NCI-H1092 treated with DMSO at 0.1 percent for 48 hours (cell line): Measurements from ENCODE around the gene BNIPL.

Source experiments
- DNase-seq: peaks from one replicate; lab custom pipeline; 2025; lab: John Stamatoyannopoulos, UW

The BNIPL gene, protein sequence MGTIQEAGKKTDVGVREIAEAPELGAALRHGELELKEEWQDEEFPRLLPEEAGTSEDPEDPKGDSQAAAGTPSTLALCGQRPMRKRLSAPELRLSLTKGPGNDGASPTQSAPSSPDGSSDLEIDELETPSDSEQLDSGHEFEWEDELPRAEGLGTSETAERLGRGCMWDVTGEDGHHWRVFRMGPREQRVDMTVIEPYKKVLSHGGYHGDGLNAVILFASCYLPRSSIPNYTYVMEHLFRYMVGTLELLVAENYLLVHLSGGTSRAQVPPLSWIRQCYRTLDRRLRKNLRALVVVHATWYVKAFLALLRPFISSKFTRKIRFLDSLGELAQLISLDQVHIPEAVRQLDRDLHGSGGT

GRCh38 chr1:151036356-151036755 lies at the start of gene BNIPL:
Gene BNIPL, plus strand, starts transcription at chr1:151036586. Its CDS starts 140 bp downstream, at chr1:151036726.
- no peak for DNase-seq

DNA sequence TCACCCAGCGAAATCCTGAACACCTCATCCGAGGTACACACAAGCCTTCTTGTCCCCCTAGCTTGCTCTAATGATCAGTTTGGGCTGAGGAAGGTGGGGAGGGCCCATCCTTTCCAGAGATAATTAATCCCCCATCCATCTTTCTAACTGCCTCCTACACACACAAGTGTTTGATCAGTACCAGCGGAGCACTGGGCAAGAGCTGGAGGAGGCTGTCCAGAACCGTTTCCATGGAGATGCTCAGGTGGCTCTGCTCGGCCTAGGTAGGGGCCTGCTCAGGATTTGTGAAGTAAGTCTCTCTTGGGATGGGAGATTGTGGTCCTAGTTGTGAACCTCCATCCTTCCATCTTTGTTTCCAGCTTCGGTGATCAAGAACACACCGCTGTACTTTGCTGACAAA lies 48.5 kb upstream of the BNIPL start:
- peak; percentile 41 for DNase-seq

DNA sequence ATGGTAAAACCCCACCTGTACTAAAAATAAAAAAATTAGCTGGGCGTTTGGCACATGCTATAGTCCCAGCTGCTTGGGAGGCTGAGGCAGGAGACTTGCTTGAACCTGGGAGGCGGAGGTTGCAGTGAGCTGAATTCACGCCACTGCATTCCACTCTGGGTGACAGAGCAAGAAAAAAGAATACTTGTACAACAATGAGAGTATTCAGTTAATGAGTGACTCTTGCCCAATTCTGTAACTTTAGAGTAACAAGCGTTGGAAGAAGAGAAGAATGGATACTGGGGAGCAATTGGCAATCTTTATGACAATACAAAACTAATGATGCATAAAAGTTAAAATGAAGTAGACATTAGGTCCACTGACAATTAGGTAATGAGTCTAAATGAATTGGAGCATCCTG lies 43.8 kb upstream of the BNIPL start:
- DNase-seq = no peak

DNA sequence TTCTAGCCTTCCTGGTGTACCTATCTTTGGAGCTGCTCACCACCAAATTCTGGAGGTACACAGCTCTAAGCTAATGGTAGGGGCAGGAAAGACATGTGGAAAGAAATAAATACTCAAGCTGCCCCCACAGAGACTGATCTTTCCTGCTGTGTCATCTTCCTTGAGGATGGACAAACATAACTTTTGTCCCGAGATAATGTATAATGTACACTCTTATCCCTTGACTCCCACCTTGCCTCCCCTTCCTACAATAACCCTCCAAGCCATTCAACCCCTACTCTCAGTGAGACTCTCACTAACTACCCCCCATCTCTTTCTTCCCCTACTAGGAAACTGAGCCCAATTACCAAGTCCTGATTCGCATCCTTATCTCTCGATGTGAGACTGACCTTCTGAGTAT lies 42.1 kb upstream of the BNIPL start:
- no peak for DNase-seq

DNA sequence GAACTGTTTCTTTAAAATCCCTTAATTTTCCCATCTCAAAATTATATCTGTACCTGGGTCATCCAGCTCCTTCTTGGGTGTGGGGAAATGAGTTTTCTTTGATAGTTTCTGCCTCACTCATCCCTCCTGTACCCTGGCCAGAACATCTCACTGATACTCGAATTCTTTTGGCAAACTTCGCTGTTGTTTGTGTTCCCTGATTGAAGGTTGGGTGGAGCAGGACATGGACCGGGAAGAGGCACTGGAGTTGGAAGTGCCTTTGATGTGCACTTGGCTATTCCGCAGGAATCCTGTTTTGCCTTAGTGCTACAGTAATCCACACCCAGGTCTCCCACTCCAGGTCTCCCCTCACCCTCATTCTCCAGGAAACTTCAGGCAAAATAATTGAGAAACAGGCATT lies 40.9 kb upstream of the BNIPL start:
- DNase-seq = no peak

DNA sequence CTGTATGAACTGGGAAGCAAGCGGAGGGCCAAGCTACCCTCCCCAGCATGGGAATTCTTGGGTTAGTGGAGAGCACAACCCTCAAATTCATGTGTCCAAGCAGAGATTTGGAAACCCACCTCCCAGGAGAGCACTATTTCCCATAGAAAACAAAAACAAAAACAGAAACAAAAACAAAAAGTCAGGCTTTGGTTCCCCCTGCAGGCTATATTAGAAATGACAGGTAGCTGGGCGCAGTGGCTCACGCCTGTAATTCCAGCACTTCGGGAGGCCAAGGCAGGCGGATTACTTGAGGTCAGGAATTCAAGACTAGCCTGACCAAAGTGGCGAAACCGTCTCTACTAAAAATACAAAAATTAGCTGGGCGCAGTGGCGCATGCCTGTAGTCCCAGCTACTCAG lies 40.5 kb upstream of the BNIPL start:
- no peak for DNase-seq

GRCh38 chr1:150997126-150997872 lies 39.1 kb upstream of the BNIPL start:
- no peak for DNase-seq

DNA sequence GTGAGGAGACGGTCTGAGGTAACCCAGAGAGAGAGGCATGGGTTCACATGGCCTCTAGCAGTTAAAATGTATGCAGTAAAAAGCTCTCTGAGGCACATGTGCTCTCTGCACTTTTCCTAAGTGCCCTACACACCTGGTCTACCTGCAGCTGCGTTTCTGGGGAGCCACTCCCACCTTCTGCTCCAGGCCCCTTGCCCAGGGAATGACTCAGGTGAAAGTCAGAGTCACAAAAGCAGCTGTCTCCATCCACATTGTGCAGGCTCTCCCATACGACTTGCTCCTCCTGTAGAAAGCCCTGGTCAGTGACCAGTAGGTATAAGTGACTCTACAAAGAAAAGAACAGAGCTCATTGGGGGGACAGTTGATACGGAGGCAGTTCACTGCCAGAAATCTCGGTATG lies 38.4 kb upstream of the BNIPL start:
- no peak for DNase-seq

DNA sequence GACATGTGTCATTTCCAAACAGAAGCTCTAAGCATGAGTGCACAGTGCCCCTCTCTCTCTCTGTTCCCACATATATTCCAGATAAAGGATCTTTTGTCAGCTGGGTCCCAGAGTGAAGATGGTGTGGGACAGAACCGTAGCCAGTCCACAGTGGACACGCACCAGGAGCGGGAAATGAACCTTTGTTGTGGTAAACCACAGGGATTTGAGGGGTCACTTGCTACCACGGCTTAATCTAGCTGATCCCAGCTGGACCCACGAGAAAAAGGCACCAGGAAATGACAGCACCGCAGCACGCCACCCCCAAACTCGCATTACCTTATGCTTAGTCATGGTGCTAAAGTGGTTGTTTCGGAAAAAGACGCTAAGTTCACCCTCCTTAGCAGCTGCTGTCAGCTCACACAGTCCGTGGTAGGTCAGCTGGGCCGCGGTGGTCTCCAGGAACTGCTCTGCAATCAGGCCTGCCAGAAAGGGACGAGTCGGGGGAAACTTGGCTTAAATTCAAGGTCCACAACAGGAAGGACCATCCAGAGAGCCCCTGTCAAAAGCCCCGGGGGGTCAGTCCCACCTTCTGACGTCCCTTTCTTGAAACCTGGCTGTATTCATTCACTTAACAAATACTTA lies 37.2 kb upstream of the BNIPL start:
- DNase-seq = no peak

GRCh38 chr1:150999926-151000325 lies 36.5 kb upstream of the BNIPL start:
- DNase-seq = no peak

GRCh38 chr1:151000408-151000807 lies 36.0 kb upstream of the BNIPL start:
- no peak for DNase-seq

DNA sequence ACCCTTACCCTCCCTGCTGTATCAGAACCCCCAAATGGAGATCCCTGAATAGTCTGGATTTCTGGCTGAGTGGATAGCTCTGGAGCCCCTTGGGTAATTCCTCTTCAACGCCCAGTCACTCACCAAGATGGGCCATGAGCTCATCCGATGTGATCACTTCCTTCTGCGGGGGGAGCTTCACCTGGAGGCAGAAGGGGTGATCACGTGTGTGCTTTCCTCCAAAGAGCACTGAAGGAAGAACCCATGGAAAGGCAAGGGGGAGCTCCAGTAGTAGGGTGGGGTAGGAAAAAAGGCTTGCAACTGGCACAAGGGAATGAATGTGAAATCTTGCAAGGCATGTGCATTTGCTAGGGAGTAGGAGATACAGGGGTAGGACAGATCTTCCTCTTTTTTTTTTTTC lies 34.8 kb upstream of the BNIPL start:
- DNase-seq = no peak

DNA sequence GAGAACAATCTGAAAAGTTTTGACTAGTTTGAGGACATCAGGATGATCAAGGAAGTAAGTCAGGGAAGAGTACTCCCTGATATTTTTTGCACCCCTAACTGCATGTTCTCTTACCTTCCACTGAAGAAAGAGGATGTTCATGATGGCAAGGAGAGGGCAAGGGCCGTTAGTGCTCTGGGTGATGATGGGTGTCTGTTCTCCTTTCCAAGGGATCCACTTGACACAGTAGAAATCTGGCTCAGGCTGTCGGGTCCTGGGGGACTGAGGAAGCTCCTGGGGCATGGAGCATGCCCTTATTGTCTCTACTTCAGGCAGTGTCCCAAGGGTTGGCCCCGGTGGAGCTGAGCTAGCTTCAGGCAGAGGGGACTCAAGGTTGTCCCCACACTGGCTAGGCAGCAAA lies 34.3 kb upstream of the BNIPL start:
- DNase-seq = no peak

- DNase-seq = no peak
Measured at GRCh38 chr1:151002611-151003010, 33.8 kb upstream of the BNIPL start.

GRCh38 chr1:151003180-151003579 lies 33.2 kb upstream of the BNIPL start:
- DNase-seq = no peak

GRCh38 chr1:151005729-151006319 lies 30.6 kb upstream of the BNIPL start:
- no peak for DNase-seq

DNA sequence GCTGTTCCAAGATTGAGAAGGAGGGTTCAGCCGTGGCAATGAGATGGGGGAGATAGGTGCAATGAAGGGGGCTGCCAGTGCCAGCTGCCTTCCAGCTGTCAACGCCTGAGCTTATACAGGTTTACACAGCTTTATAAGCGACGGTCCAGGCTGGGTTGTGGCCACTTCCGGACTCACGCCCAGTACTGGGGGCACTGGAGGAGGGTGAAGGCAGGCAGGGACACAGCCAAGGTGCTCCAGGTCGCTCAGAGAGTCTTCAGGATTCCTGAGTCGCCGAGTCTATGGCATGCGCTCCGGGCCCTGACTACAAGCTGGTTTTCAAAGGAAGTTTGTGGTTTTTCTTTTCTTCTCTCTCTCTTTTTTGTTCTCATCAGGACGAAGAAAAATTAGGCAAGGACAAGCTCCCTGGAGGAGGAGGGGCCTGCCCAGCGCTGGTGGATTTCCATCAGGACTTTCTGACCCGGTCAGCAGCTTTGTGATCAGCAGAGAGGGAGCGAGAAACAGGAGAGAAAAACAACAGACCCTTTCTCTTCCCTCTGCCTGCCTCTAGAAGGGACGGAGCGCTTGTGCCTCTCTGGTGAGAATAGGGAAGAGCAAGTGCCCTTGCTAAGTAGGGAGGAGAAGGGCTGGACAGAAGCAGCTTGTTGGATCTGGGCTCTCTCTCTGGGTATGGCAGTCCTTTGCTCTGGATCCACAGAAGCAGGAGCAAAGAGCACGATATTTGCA lies 29.9 kb upstream of the BNIPL start, which contains the start of gene MINDY1:
Gene MINDY1, minus strand, starts transcription at position 576 of the 726 bp plus-strand sequence. CDS start 4,285 bp downstream, outside the sequence.
- peak; percentile 92 for DNase-seq

GRCh38 chr1:151007853-151008243 lies 28.5 kb upstream of the BNIPL start:
- DNase-seq = no peak

DNA sequence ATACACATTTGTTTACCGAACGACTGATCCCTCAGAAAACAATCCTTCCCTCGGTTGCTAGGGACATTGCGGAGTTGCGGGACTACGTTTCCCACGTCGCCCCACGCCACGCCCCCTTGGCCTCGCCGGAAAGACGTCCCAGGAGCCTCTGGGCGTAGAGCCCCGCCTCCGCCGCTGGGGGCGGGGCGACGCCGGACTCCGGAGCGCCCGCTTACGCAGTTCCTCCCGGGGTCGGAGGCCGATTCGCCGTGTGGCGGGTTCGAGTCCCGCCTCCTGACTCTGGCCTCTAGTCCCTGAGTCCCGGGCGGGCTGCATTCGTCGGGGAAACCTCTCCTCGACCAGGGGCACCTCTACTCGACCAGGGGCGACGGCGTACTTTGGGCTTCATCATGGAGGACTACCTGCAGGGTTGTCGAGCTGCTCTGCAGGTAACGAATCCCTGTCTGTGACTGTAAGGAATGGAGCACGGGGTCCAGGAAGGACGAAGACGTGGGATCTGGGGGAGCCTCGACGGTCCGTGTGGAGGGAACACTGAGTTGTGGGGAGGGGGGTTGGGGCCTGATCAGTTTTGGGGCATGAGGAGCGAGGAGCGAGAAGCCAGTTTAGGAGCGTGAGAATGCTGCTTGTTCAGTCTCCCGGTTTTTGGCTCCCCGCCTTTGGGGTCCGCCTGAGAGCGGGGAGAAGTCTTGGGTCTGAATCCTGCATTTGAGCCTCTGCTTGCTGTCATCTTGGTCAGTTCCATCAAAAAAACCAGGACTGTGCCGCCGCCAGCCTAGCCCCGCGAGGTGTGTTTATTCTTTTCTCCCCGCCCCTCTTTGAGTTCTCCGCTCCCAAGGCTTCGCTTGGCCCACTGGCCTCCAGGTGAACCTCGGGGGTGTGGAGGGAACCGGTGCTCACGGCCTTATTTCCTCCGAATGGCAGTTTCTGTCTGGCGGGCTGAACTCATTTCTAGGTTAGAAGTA lies 27.9 kb upstream of the BNIPL start, which contains the start of gene PRUNE1:
Gene PRUNE1, plus strand, starts transcription at position 206 of the 962 bp plus-strand sequence. Its CDS starts 184 bp downstream, at position 390.
- peak; percentile 97 for DNase-seq

DNA sequence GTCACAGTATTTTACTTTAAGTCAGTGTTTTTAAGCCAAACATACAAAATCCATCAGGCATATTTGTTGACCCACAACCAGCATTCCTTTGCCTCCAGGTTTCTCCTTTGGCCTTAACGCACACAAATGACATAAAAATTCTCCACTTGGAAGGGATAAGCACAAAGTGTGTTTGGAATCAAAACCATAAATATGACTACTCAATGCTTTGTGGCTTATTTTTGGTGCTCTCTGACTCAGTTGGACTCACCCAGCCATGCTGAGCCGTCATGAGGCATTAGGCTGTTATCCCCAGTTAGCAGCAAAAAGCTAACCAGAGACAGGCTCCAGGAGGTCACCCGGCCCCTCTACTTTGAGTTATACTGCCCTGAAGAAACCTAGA lies 27.2 kb upstream of the BNIPL start:
- DNase-seq = no peak
